K562 (cell line): ENCODE data around the gene FMO5. TPM values are rescaled to one million over a fixed set of nuclear protein-coding genes. Genes with fewer than 3 reads are reported as not detected.
"Not testable (repeated sequence)": the region's sequence is repeated elsewhere in the genome, so short reads cannot be mapped to it uniquely, and the experiment has no call there.

Experiments used
- ATAC-seq: fragments of 200-7000 bp; cut with Tn5 transposase; 3 replicates; pipeline ENCODE4 v1.9.1; 2020; ENCODE audit warnings: moderate library complexity
- BruUV-seq: library from RNA; stranded (reverse); fragments of 400-500 nt; replicated peaks from 2 replicates; lab custom pipeline; 2021; lab: Mats Ljungman, UMichigan
- CTCF ChIA-PET: fragments of 300-600 bp; formaldehyde crosslinking; extraction: SDS; loops from one replicate; lab custom pipeline; 2021; ENCODE audit warnings: low intra/inter-chr PET ratio; lab: Yijun Ruan, JAX
- POLR2A ChIA-PET: fragments of 300-600, 350-650 bp; sonication (Branson Sonifier 250); formaldehyde crosslinking; extraction: SDS; loops from one replicate; lab custom pipeline; 2021; ENCODE audit warnings: antibody characterized with exemption, inconsistent platforms; lab: Yijun Ruan, JAX
- DNase-seq, 4 experiments: peaks; one replicate each; pipeline versions ENCODE4 v3.0.0 to v3.0.0-alpha.2; 2011 to 2018; ENCODE audit warnings: low spot score in 3 of 4, mixed read lengths in 3 of 4; ENCODE audit errors: extremely low read depth in 1 of 4
- FAIRE-seq: peaks from 2 replicates; lab custom pipeline; 2011; peaks lifted over from hg19 to GRCh38; lab: Jason Lieb, UNC
- H2AFZ ChIP-seq: 2 replicates; pipeline ENCODE4 v1.6.0; 2011; ENCODE audit warnings: low read depth, low read length, control low read depth, inconsistent platforms
- H3K27ac ChIP-seq: fragments of 200-600 bp; 3 replicates; pipeline ENCODE4 v1.8.0; 2011; ENCODE audit warnings: low read depth, mild to moderate bottlenecking, control low read depth, inconsistent platforms, low read length, moderate library complexity, mixed read lengths; ENCODE audit errors: extremely low read depth
- H3K27me3 ChIP-seq, 2 experiments: fragments of 300-600 bp in 1 of 2; 2 replicates in 1 of 2; 3 replicates in 1 of 2; pipeline versions ENCODE4 v1.6.0 to v1.8.0; 2011; ENCODE audit warnings: inconsistent platforms in 2 of 2, low read length in 2 of 2, mild to moderate bottlenecking in 1 of 2, mixed read lengths in 1 of 2, moderate library complexity in 1 of 2; ENCODE audit not compliant: control insufficient read depth in 2 of 2, insufficient read depth in 2 of 2
- H3K36me3 ChIP-seq: fragments of 300-600 bp; 3 replicates; pipeline ENCODE4 v1.8.0; 2011; ENCODE audit warnings: mild to moderate bottlenecking, low read length, inconsistent platforms; ENCODE audit not compliant: control insufficient read depth, insufficient read depth
- H3K4me1 ChIP-seq, 2 experiments: fragments of 200-600 bp in 1 of 2; replicated peaks in 1 of 2; 2 replicates in 1 of 2; 3 replicates in 1 of 2; pipeline versions ENCODE4 v1.5.1 to v1.8.0; 2011; ENCODE audit warnings: inconsistent platforms in 2 of 2, low read length in 2 of 2, mild to moderate bottlenecking in 1 of 2, mixed read lengths in 1 of 2, moderate library complexity in 1 of 2; ENCODE audit not compliant: control insufficient read depth in 2 of 2, insufficient read depth in 2 of 2
- H3K4me2 ChIP-seq: 2 replicates; pipeline ENCODE4 v1.6.1; 2011; ENCODE audit warnings: low read length, control low read depth, inconsistent platforms, mixed read lengths; ENCODE audit not compliant: insufficient read depth
- H3K4me3 ChIP-seq: fragments of 200-600 bp; sonication (generic), shearing (Covaris generic); 2 replicates; pipeline ENCODE4 v1.5.1; 2016; ENCODE audit warnings: control low read depth, inconsistent platforms
- H3K79me2 ChIP-seq: fragments of 200-600 bp; 3 replicates; pipeline ENCODE4 v1.8.0; 2011; ENCODE audit warnings: low read length, inconsistent platforms; ENCODE audit not compliant: control insufficient read depth, insufficient read depth
- H3K9ac ChIP-seq, 2 experiments: 2 replicates each; pipeline versions ENCODE4 v1.6.0 to v1.6.1; 2011; ENCODE audit warnings: low read depth in 2 of 2, low read length in 2 of 2, control low read depth in 1 of 2, inconsistent platforms in 1 of 2, mild to moderate bottlenecking in 1 of 2, mixed read lengths in 1 of 2; ENCODE audit not compliant: insufficient read depth in 1 of 2
- H3K9me1 ChIP-seq: one replicate; pipeline ENCODE4 v1.6.0; 2011; ENCODE audit warnings: inconsistent platforms, mild to moderate bottlenecking, low read length, moderate library complexity; ENCODE audit not compliant: control insufficient read depth, insufficient read depth
- H3K9me3 ChIP-seq: replicated peaks from 2 replicates; pipeline ENCODE4 v1.5.1; 2011; ENCODE audit warnings: low read depth, low read length, inconsistent platforms; ENCODE audit not compliant: control insufficient read depth, insufficient read depth
- H4K20me1 ChIP-seq: replicated peaks from 2 replicates; pipeline ENCODE4 v1.6.1; 2011; ENCODE audit warnings: low read length, inconsistent platforms, mixed read lengths; ENCODE audit not compliant: control insufficient read depth, insufficient read depth
- FOXJ3 ChIP-seq: sonication (generic); formaldehyde crosslinking; IDR thresholded peaks from 2 replicates; pipeline ENCODE4 v1.4.0; 2020; ENCODE audit warnings: mild to moderate bottlenecking, missing genetic modification reagents
- GATAD2A ChIP-seq: fragments of 450-650 bp; IDR thresholded peaks from 2 replicates; pipeline ENCODE4 v1.6.1; 2017
- SRSF7 ChIP-seq: fragments of 200-400 bp; formaldehyde crosslinking; optimal IDR thresholded peaks from 2 replicates; pipeline ENCODE3; 2017; ENCODE audit warnings: mild to moderate bottlenecking, low read depth, low read length
- WGBS: fragments of 100-300 bp; shearing (Covaris generic); methylation state at CpG from one replicate; pipeline ENCODE4 v1.1.6; 2016; ENCODE audit warnings: low coverage, mixed read lengths; ENCODE audit not compliant: insufficient coverage; ENCODE audit errors: missing lambda C conversion rate; 5-methylcytosine and 5-hydroxymethylcytosine counted together
- in situ Hi-C: fragments of 300-500 bp; cut with MboI; formaldehyde crosslinking; loops from 4 replicates; pipeline ENCODE4 v1.15.0; 2018; ENCODE audit warnings: inconsistent platforms, mixed read lengths
- intact Hi-C: fragments of 100-400 bp; cut with micrococcal nuclease; formaldehyde crosslinking; loops from 2 replicates; pipeline ENCODE4 v1.14.2; 2022
- polyA plus RNA-seq, 8 experiments: library from polyadenylated mRNA; depleted of rRNA in 4 of 8; stranded (reverse) in 5 of 8; unstranded in 3 of 8; fragments of >200 nt; fragmentation: Nextera tagmentation in 2 of 8; fragmentation: Illumina TruSeq in 1 of 8; extraction: Ambion mirVana in 2 of 8; extraction: Trizol in 1 of 8; gene quantifications; 2 replicates each; pipeline versions ENCODE4 v1.2.1 to v1.2.3, GENCODE V29; 2011 to 2014; ENCODE audit warnings: inconsistent platforms in 1 of 8, missing spikeins in 1 of 8
- total RNA-seq, 7 experiments: library from RNA; depleted of rRNA in 6 of 7; stranded (reverse); fragments of >200 nt in 6 of 7; fragmentation: Illumina TruSeq in 2 of 7; extraction: Trizol in 2 of 7; gene quantifications; 2 replicates each; pipeline versions ENCODE4 v1.2.1 to v1.2.3, GENCODE V29; 2011 to 2021; ENCODE audit warnings: low replicate concordance in 1 of 7

FMO5 gene
- total and polyA plus RNA-seq, 9 of the 15 experiments (the other 6 are each of a cell fraction or from before 2014, with no cell fraction given) = 0.11 to 0.69 (median 0.19) TPM; not detected in 1

DNA sequence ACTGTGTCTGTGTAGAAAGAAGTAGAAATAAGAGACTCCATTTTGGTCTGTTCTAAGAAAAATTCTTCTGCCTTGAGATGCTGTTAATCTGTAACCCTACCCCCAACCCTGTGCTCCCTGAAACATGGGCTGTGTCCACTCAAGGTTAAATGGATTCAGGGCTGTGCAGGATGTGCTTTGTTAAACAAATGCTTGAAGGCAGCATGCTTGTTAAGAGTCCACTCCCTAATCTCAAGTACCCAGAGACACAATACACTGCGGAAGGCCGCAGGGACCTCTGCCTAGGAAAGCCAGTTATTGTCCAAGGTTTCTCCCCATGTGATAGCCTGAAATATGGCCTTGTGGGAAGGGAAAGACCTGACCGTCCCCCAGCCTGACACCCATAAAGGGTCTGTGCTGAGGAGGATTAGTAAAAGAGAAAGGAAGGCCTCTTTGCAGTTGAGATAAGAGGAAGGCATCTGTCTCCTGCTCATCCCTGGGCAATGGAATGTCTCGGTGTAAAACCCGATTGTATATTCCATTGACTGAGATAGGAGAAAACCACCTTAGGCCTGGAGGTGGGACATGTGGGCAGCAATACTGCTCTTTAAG lies 15.1 kb upstream of the FMO5 start:
- H3K27me3 ChIP-seq, H3K9me3 ChIP-seq, CTCF ChIA-PET, H2AFZ ChIP-seq, H3K4me1 ChIP-seq, H3K36me3 ChIP-seq, H3K9ac ChIP-seq, BruUV-seq, H3K4me2 ChIP-seq, H3K9me1 ChIP-seq, DNase-seq, ATAC-seq, in situ Hi-C loops, H3K4me3 ChIP-seq, POLR2A ChIA-PET, FAIRE-seq, H3K27ac ChIP-seq, H4K20me1 ChIP-seq: not testable (repeated sequence)
- peaks cover 27% of the 10 kb centered on the region for H3K79me2 ChIP-seq
- intact Hi-C loops = loop anchor here (5.0 kb wide), 1 partner anchor 143 kb away; no protein-coding TSS in a partner anchor
- WGBS = 50% methylated on average over 2 of the region's 5 CpGs

DNA sequence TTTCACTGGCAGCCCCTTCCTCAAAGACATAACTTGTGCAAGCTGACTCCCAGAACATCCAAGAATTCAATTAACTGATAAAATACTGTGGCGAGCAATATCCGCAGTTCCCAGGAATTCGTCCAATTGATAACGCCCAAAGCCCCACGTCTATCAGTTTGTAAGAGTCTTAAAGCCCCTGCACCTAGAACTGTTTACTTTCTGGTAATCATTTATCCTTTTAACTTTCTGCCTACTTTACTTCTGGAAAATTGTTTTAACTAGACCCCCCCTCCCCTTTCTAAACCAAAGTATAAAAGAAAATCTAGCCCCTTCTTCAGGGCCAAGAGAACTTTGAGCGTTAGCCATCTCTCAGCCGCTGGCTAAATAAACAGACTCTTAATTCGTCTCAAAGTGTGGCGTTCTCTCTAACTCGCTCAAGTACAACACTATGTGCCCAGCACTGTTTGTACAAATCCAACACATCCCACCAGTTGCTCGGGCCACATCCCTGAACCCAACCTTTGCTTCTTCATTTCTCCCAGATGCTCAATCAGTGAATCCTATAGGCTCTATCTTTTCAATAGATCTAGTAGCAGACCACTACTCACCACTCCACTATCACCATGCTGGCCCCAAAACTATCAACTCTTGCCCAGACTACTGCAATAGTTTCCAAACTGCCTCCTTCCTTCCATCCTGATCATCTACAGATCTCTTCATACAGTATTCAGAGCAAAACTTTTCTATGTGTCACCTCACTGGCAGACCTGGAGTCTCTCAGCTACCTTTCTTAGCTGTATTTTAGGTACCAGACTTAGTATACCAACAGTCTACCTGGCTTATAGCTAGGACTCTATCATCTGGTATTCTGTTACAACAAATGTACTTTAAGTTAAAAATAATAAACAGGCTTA lies 14.0 kb upstream of the FMO5 start:
- H3K27me3 ChIP-seq = no peaks in the 10 kb centered on the region
- no peak for FAIRE-seq
- ChIA-PET CTCF (no interaction called here), POLR2A (no interaction called here)
- H3K9me3 ChIP-seq = peaks cover 9% of the 10 kb centered on the region
- H3K27ac ChIP-seq = no peak overlapping the region
- H4K20me1 ChIP-seq = no peaks in the 10 kb centered on the region
- ATAC-seq = no peak
- 31% methylated on average over 11 of the region's 11 CpGs for WGBS
- no peak overlapping the region for H3K4me3 ChIP-seq
- H3K4me2 ChIP-seq = no peak overlapping the region
- H3K4me1 ChIP-seq = peaks cover 0 to 7% of the 10 kb centered on the region in 2 experiments; a peak in 3 of 5 replicates
- H3K9ac ChIP-seq = no peak overlapping the region
- H2AFZ ChIP-seq = no peak overlapping the region
- H3K79me2 ChIP-seq = peaks cover 17% of the 10 kb centered on the region
- no peaks in the 10 kb centered on the region for H3K9me1 ChIP-seq
- intact Hi-C loops (no loop called here), in situ Hi-C loops (no loop called here)
- BruUV-seq = no TSS peak
- DNase-seq = no peak
- 0 out of 3 replicates have a peak, but pooled peaks cover 5% of the 10 kb centered on the region for H3K36me3 ChIP-seq
- TF ChIP-seq FOXJ3 (CRISPR knock-in tag) (no peak), SRSF7 (no peak), GATAD2A (no peak)
